DOHH2 (cell line): ENCODE measurements around the gene STXBP3.
A peak's percentile ranks its signal among the peaks of the same experiment; 100 is the strongest.

ENCODE experiments used
- H3F3A ChIP-seq: fragments of 200-600 bp; sonication (generic), shearing (Covaris generic); 2 replicates; pipeline ENCODE4 v1.6.0; 2016; ENCODE audit warnings: antibody characterized with exemption, mild to moderate bottlenecking; ENCODE audit not compliant: control insufficient read depth, insufficient read depth
- H3K27ac ChIP-seq: fragments of 200-600 bp; sonication (generic); 2 replicates; pipeline ENCODE4 v1.5.1; 2014; ENCODE audit warnings: low read depth, mild to moderate bottlenecking, low read length, moderate library complexity
- H3K27me3 ChIP-seq: fragments of 200-600 bp; sonication (generic); 2 replicates; pipeline ENCODE4 v1.6.1; 2014; ENCODE audit warnings: mild to moderate bottlenecking, low read length, mixed read lengths; ENCODE audit not compliant: control insufficient read depth
- H3K36me3 ChIP-seq: fragments of 200-600 bp; sonication (generic); 2 replicates; pipeline ENCODE4 v1.6.1; 2014; ENCODE audit warnings: mild to moderate bottlenecking, low read length, moderate library complexity, mixed read lengths; ENCODE audit not compliant: control insufficient read depth
- H3K4me1 ChIP-seq: fragments of 200-600 bp; sonication (generic); 2 replicates; pipeline ENCODE4 v1.6.1; 2014; ENCODE audit warnings: mild to moderate bottlenecking, low read length, mixed read lengths; ENCODE audit not compliant: control insufficient read depth
- H3K4me2 ChIP-seq: fragments of 200-600 bp; sonication (generic); 2 replicates; pipeline ENCODE4 v1.6.0; 2014; ENCODE audit warnings: mild to moderate bottlenecking, low read length, moderate library complexity
- H3K4me3 ChIP-seq: fragments of 200-600 bp; sonication (generic); 2 replicates; pipeline ENCODE4 v1.5.1; 2014; ENCODE audit warnings: mild to moderate bottlenecking, low read length, mixed read lengths
- H3K79me2 ChIP-seq: fragments of 200-600 bp; sonication (generic); 2 replicates; pipeline ENCODE4 v1.6.1; 2014; ENCODE audit warnings: mild to moderate bottlenecking, low read length, mixed read lengths; ENCODE audit not compliant: control insufficient read depth
- H3K9me2 ChIP-seq: fragments of 200-600 bp; sonication (generic); replicated peaks from 2 replicates; pipeline ENCODE4 v1.6.1; 2014; ENCODE audit warnings: mild to moderate bottlenecking, low read length, mixed read lengths; ENCODE audit not compliant: control insufficient read depth
- H3K9me3 ChIP-seq: fragments of 200-600 bp; sonication (generic); 2 replicates; pipeline ENCODE4 v1.6.1; 2014; ENCODE audit warnings: antibody characterized with exemption, low read length, mixed read lengths; ENCODE audit not compliant: control insufficient read depth, insufficient read depth
- H4K20me1 ChIP-seq: fragments of 200-600 bp; sonication (generic); 2 replicates; pipeline ENCODE4 v1.6.0; 2014; ENCODE audit warnings: low read depth, mild to moderate bottlenecking, antibody characterized with exemption, low read length, moderate library complexity; ENCODE audit not compliant: control insufficient read depth, insufficient read depth
- EZH2phosphoT487 ChIP-seq: fragments of 200-600 bp; sonication (generic); IDR thresholded peaks from 2 replicates; pipeline ENCODE4 v1.6.1; 2017; ENCODE audit warnings: borderline replicate concordance, mild to moderate bottlenecking, antibody characterized with exemption, low read length, moderate library complexity, mixed read lengths
- TF ChIP-seq, protein P1 (sequence below): fragments of 200-600 bp; sonication (generic); IDR thresholded peaks from one replicate; pipeline ENCODE4 v1.5.1; 2014; ENCODE audit warnings: antibody characterized with exemption, mild to moderate bottlenecking, low read depth, low read length; ENCODE audit not compliant: poor library complexity, severe bottlenecking

Gene STXBP3

GRCh38 chr1:108734171-108734865 lies 12.2 kb upstream of the STXBP3 start:
- Histone ChIP-seq H3K27me3 (peaks cover 16% of the 10 kb centered on the region), H3K4me1 (no peaks in the 10 kb centered on the region), H3K9me3 (no peaks in the 10 kb centered on the region), H3K36me3 (no peaks in the 10 kb centered on the region), H4K20me1 (no peaks in the 10 kb centered on the region), H3K27ac (no peak overlapping the region), H3K4me3 (no peak overlapping the region), H3K4me2 (no peak overlapping the region), H3F3A (no peaks in the 10 kb centered on the region), H3K9me2 (no peaks in the 10 kb centered on the region), H3K79me2 (no peaks in the 10 kb centered on the region)
- TF ChIP-seq EZH2phosphoT487: no peak
- TF ChIP-seq, protein P1, sequence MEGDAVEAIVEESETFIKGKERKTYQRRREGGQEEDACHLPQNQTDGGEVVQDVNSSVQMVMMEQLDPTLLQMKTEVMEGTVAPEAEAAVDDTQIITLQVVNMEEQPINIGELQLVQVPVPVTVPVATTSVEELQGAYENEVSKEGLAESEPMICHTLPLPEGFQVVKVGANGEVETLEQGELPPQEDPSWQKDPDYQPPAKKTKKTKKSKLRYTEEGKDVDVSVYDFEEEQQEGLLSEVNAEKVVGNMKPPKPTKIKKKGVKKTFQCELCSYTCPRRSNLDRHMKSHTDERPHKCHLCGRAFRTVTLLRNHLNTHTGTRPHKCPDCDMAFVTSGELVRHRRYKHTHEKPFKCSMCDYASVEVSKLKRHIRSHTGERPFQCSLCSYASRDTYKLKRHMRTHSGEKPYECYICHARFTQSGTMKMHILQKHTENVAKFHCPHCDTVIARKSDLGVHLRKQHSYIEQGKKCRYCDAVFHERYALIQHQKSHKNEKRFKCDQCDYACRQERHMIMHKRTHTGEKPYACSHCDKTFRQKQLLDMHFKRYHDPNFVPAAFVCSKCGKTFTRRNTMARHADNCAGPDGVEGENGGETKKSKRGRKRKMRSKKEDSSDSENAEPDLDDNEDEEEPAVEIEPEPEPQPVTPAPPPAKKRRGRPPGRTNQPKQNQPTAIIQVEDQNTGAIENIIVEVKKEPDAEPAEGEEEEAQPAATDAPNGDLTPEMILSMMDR: no peak

DNA sequence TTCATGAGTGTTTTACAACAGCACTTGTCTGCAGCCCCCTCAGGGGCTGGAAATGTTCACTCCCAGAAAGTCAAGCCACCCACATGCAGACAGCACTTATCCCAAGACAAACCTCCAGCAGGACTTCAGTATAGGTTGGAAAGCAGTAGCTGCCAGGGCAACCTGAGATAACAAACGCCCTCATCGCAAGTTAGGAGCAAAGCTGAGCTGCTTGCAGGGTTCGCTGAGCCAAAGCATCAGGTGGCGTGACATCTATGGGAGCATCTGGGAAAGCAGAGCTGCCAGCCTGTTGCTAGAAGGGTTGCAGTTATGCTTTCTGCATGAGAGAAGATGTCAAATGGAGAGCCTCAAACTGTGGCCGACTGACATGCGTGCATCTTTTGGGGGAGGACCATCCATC lies 4.2 kb upstream of the STXBP3 start:
- H4K20me1 ChIP-seq: no peaks in the 10 kb centered on the region
- H3K9me2 ChIP-seq: no peaks in the 10 kb centered on the region
- H3F3A ChIP-seq: no peaks in the 10 kb centered on the region
- H3K27ac ChIP-seq: no peak overlapping the region
- peaks cover 4% of the 10 kb centered on the region; the same call in 1 of the 2 replicates for H3K36me3 ChIP-seq
- H3K9me3 ChIP-seq: no peaks in the 10 kb centered on the region
- H3K79me2 ChIP-seq: peaks cover 6% of the 10 kb centered on the region
- H3K27me3 ChIP-seq: no peaks in the 10 kb centered on the region
- H3K4me2 ChIP-seq: no peak overlapping the region
- no peak for TF ChIP-seq EZH2phosphoT487
- no peak overlapping the region for H3K4me3 ChIP-seq
- peaks cover 4% of the 10 kb centered on the region for H3K4me1 ChIP-seq

GRCh38 chr1:108745980-108746381 lies 493 bp upstream of the STXBP3 start:
- H3F3A ChIP-seq: no peaks in the 10 kb centered on the region
- peaks cover 12% of the 10 kb centered on the region for H3K4me1 ChIP-seq
- no peaks in the 10 kb centered on the region for H3K27me3 ChIP-seq
- peak overlapping the region; percentile 41 for H3K4me2 ChIP-seq
- H3K79me2 ChIP-seq: peaks cover 41% of the 10 kb centered on the region
- no peaks in the 10 kb centered on the region for H3K9me2 ChIP-seq
- no peaks in the 10 kb centered on the region for H4K20me1 ChIP-seq
- peaks cover 18% of the 10 kb centered on the region for H3K36me3 ChIP-seq
- peak overlapping the region; percentile 38 for H3K4me3 ChIP-seq
- TF ChIP-seq EZH2phosphoT487: no peak
- TF ChIP-seq, protein P1: no peak
- H3K27ac ChIP-seq: no peak overlapping the region
- H3K9me3 ChIP-seq: no peaks in the 10 kb centered on the region

DNA sequence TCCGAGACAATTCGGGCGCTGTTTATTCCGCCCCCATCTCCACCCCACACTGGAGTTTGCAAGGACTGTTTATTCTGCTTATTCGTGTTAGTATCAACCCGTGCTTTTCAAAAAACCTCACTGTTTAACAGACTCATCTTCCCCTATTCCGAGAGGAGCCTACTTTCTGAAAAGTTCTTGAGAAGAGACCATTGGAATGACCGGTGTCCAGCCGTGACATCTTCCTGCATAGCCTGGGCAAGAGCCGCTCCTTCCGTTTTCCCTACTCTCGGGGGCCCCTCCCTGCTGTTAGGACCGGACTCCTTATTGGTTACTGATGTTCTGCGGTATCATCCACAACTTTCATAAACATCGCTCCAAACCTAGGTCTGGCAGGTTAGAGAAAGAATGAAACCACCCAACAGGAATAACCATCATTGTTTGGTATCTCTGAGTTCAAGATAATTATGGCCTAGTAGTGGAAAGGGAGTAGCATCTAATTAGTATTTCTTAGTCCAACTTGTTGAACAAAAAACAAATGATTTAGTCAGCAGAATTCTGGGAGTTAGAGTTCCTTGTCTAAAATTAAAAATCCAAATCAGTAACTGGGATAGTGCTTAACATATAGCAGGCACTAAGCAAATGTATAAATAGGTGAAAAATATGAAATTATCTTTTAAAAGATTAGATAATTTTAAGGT lies 837 bp downstream of the STXBP3 start:
- no peaks in the 10 kb centered on the region for H3F3A ChIP-seq
- H3K27me3 ChIP-seq: no peaks in the 10 kb centered on the region
- peak overlapping the region; percentile 100 for H3K4me3 ChIP-seq
- no peaks in the 10 kb centered on the region for H4K20me1 ChIP-seq
- no peaks in the 10 kb centered on the region for H3K9me3 ChIP-seq
- H3K4me1 ChIP-seq: peaks cover 12% of the 10 kb centered on the region
- TF ChIP-seq EZH2phosphoT487: no peak
- TF ChIP-seq, protein P1: no peak
- peak overlapping the region; percentile 64 for H3K27ac ChIP-seq
- peaks cover 21% of the 10 kb centered on the region for H3K36me3 ChIP-seq
- H3K4me2 ChIP-seq: peak overlapping the region; percentile 80
- H3K79me2 ChIP-seq: peaks cover 43% of the 10 kb centered on the region
- no peaks in the 10 kb centered on the region for H3K9me2 ChIP-seq
